MM.1S (cell line): ENCODE data around the gene RBM15B.
"Not testable (repeated sequence)": the region's sequence is repeated elsewhere in the genome, so short reads cannot be mapped to it uniquely, and the experiment has no call there.

Experiments used
- DNase-seq: peaks from one replicate; pipeline ENCODE4 v3.0.0-alpha.2; 2015
- H2AFZ ChIP-seq: fragments of 300-600 bp; sonication (generic); 2 replicates; pipeline ENCODE4 v1.6.0; 2016; ENCODE audit warnings: antibody characterized with exemption, low read length
- H3F3A ChIP-seq: fragments of 300-600 bp; sonication (generic); 2 replicates; pipeline ENCODE4 v1.6.1; 2016; ENCODE audit warnings: mild to moderate bottlenecking, antibody characterized with exemption, low read length, moderate library complexity, mixed read lengths; ENCODE audit not compliant: insufficient read depth
- H3K27ac ChIP-seq: fragments of 300-600 bp; sonication (generic); 2 replicates; pipeline ENCODE4 v1.5.1; 2016; ENCODE audit warnings: mild to moderate bottlenecking, low read length
- H3K27me3 ChIP-seq: fragments of 300-600 bp; sonication (generic); replicated peaks from 2 replicates; pipeline ENCODE4 v1.6.0; 2016; ENCODE audit warnings: low read length; ENCODE audit not compliant: insufficient read depth
- H3K36me3 ChIP-seq: fragments of 300-600 bp; sonication (generic); replicated peaks from 2 replicates; pipeline ENCODE4 v1.6.1; 2016; ENCODE audit warnings: mild to moderate bottlenecking, low read length, mixed read lengths; ENCODE audit not compliant: insufficient read depth
- H3K4me1 ChIP-seq: fragments of 300-600 bp; sonication (generic); 2 replicates; pipeline ENCODE4 v1.6.1; 2016; ENCODE audit warnings: low read length, mixed read lengths
- H3K4me2 ChIP-seq: fragments of 300-600 bp; sonication (generic); 2 replicates; pipeline ENCODE4 v1.6.0; 2016; ENCODE audit warnings: low read depth, low read length
- H3K4me3 ChIP-seq: fragments of 300-600 bp; sonication (generic); 2 replicates; pipeline ENCODE4 v1.5.1; 2016; ENCODE audit warnings: low read length, mixed read lengths
- H3K79me2 ChIP-seq: fragments of 300-600 bp; sonication (generic); 2 replicates; pipeline ENCODE4 v1.6.1; 2016; ENCODE audit warnings: mixed run types, low read length, mixed read lengths
- H3K9ac ChIP-seq: fragments of 300-600 bp; sonication (generic); 2 replicates; pipeline ENCODE4 v1.6.1; 2016; ENCODE audit warnings: low read length, mixed read lengths
- H3K9me2 ChIP-seq: fragments of 300-600 bp; sonication (generic); replicated peaks from 2 replicates; pipeline ENCODE4 v1.6.1; 2016; ENCODE audit warnings: mild to moderate bottlenecking, low read length, mixed read lengths; ENCODE audit not compliant: insufficient read depth
- H3K9me3 ChIP-seq: fragments of 300-600 bp; sonication (generic); replicated peaks from 2 replicates; pipeline ENCODE4 v1.6.1; 2016; ENCODE audit warnings: mild to moderate bottlenecking, low read length, mixed read lengths; ENCODE audit not compliant: insufficient read depth
- H4K20me1 ChIP-seq: fragments of 300-600 bp; sonication (generic); 2 replicates; pipeline ENCODE4 v1.6.1; 2016; ENCODE audit warnings: mild to moderate bottlenecking, low read length, moderate library complexity, mixed read lengths; ENCODE audit not compliant: insufficient read depth
- CTCF ChIP-seq: fragments of 300-600 bp; sonication (generic); IDR thresholded peaks from 2 replicates; pipeline ENCODE4 v1.5.1; 2016; ENCODE audit warnings: antibody characterized with exemption, low read length, mixed read lengths
- EZH2 ChIP-seq: fragments of 300-600 bp; sonication (generic); optimal IDR thresholded peaks from 2 replicates; pipeline ENCODE3; 2017; ENCODE audit warnings: low read depth, mild to moderate bottlenecking, antibody characterized with exemption, low read length, mixed read lengths
- EZH2phosphoT487 ChIP-seq: fragments of 300-600 bp; sonication (generic); IDR thresholded peaks from 2 replicates; pipeline ENCODE4 v1.6.1; 2018; ENCODE audit warnings: antibody characterized with exemption, low read length

The RBM15B gene

DNA sequence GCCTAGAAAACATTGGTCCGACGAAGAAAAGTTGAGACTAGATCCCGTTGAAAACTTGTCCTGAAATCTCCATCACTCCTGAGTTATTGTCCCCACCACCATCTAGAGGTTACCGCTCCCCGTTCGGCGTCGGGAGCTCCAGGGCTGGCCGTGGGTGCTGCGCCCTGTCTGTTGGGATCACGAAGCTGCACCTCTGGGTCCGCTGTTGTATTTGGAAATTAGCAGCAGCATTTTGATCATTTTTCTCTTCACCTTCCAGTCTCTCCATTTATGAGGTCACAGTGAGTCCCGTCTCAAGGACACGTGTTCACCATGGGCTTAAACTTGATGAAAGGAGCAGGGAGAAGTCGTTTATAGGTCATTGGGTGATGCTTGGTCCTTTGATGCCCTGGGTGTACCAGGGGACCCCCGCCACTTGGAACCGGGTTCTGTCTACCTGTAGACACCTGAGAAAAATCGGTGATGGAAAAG lies 5.4 kb upstream of the RBM15B start:
- H3K27ac ChIP-seq, result peak overlapping the region; percentile 23; the same call in 1 of the 2 replicates
- H3K4me2 ChIP-seq, result peak overlapping the region; percentile 92
- peak overlapping the region; percentile 82 for H3K9ac ChIP-seq
- no peaks in the 10 kb centered on the region for H3K9me2 ChIP-seq
- H4K20me1 ChIP-seq, result no peaks in the 10 kb centered on the region
- no peaks in the 10 kb centered on the region for H3K27me3 ChIP-seq
- H3F3A ChIP-seq, result peaks cover 41% of the 10 kb centered on the region
- no peaks in the 10 kb centered on the region for H3K36me3 ChIP-seq
- TF ChIP-seq CTCF (no peak), EZH2phosphoT487 (no peak), EZH2 (no peak)
- H3K4me1 ChIP-seq, result peaks cover 44% of the 10 kb centered on the region
- H2AFZ ChIP-seq, result peak overlapping the region; percentile 41; the same call in 1 of the 2 replicates
- peak overlapping the region; percentile 96 for H3K4me3 ChIP-seq
- no peaks in the 10 kb centered on the region for H3K9me3 ChIP-seq
- peaks cover 55% of the 10 kb centered on the region for H3K79me2 ChIP-seq
- DNase-seq, result no peak

- H3K4me2 ChIP-seq, result peak overlapping the region; percentile 92
- H4K20me1 ChIP-seq, result no peaks in the 10 kb centered on the region
- H3K36me3 ChIP-seq, result no peaks in the 10 kb centered on the region
- no peak overlapping the region for H2AFZ ChIP-seq
- TF ChIP-seq CTCF (peak; percentile 28; the same call in 1 of the 2 replicates), EZH2 (no peak), EZH2phosphoT487 (no peak)
- H3K9me2 ChIP-seq, result no peaks in the 10 kb centered on the region
- H3K9ac ChIP-seq, result peak overlapping the region; percentile 82
- no peaks in the 10 kb centered on the region for H3K27me3 ChIP-seq
- DNase-seq, result peak; percentile 26
- no peaks in the 10 kb centered on the region for H3K9me3 ChIP-seq
- H3K4me1 ChIP-seq, result peaks cover 44% of the 10 kb centered on the region
- peaks cover 43% of the 10 kb centered on the region for H3F3A ChIP-seq
- H3K27ac ChIP-seq, result peak overlapping the region; percentile 23; the same call in 1 of the 2 replicates
- peak overlapping the region; percentile 96 for H3K4me3 ChIP-seq
- H3K79me2 ChIP-seq, result peaks cover 55% of the 10 kb centered on the region
These were observed 4.8 kb upstream of the RBM15B start for GRCh38 chr3:51386159-51386851.

GRCh38 chr3:51386852-51387229 lies 4.2 kb upstream of the RBM15B start:
- Histone ChIP-seq H3K4me1 (peaks cover 44% of the 10 kb centered on the region), H3K27ac (no peak overlapping the region), H3K79me2 (peaks cover 59% of the 10 kb centered on the region), H4K20me1 (no peaks in the 10 kb centered on the region), H3F3A (peaks cover 43% of the 10 kb centered on the region), H3K4me3 (peak overlapping the region; percentile 96), H3K9me3 (no peaks in the 10 kb centered on the region), H3K36me3 (no peaks in the 10 kb centered on the region), H3K4me2 (peak overlapping the region; percentile 92), H3K9ac (no peak overlapping the region), H3K9me2 (no peaks in the 10 kb centered on the region), H2AFZ (no peak overlapping the region), H3K27me3 (no peaks in the 10 kb centered on the region)
- TF ChIP-seq CTCF (no peak), EZH2phosphoT487 (no peak), EZH2 (no peak)
- DNase-seq, result no peak

GRCh38 chr3:51387281-51387680 lies 3.8 kb upstream of the RBM15B start:
- H4K20me1 ChIP-seq, H3K27me3 ChIP-seq, H3K9me3 ChIP-seq, H3K27ac ChIP-seq, H3K9me2 ChIP-seq, DNase-seq, H3K36me3 ChIP-seq, H3K4me3 ChIP-seq, H2AFZ ChIP-seq, H3K4me2 ChIP-seq: not testable (repeated sequence)
- Histone ChIP-seq H3K79me2 (peaks cover 63% of the 10 kb centered on the region), H3K9ac (0 out of 2 replicates have a peak overlapping the region, but pooled peaks have one; percentile 2), H3F3A (peaks cover 43% of the 10 kb centered on the region), H3K4me1 (peaks cover 46% of the 10 kb centered on the region)
